Activated CD4-positive, alpha-beta T cell treated with anti-CD3 and anti-CD28 coated beads for 48 hours (primary cell): ENCODE results near the gene TMEM255B.
"Not testable (repeated sequence)": the region's sequence is repeated elsewhere in the genome, so short reads cannot be mapped to it uniquely, and the experiment has no call there.

ENCODE experiments used
- DNase-seq: peaks from one replicate; pipeline ENCODE4 v3.0.0-alpha.2; 2020

Gene TMEM255B

GRCh38 chr13:113820813-113821651, 62.0 kb downstream of the TMEM255B start:
- DNase-seq, result no peak

- no peak for DNase-seq
Observed at GRCh38 chr13:113821847-113822246, 62.8 kb downstream of the TMEM255B start.

- no peak for DNase-seq
Observed at GRCh38 chr13:113822266-113822665, 63.2 kb downstream of the TMEM255B start.

GRCh38 chr13:113822956-113823744, 64.1 kb downstream of the TMEM255B start:
- DNase-seq, result no peak

- DNase-seq, result no peak
Observed at GRCh38 chr13:113823771-113824170, 64.7 kb downstream of the TMEM255B start.

- DNase-seq, result no peak
Observed at GRCh38 chr13:113825841-113826240, 66.8 kb downstream of the TMEM255B start.

GRCh38 chr13:113826446-113826845, 67.4 kb downstream of the TMEM255B start:
- not testable (repeated sequence) for DNase-seq

- DNase-seq, result no peak
Observed at GRCh38 chr13:113827021-113827420, 68.0 kb downstream of the TMEM255B start.

- no peak for DNase-seq
Observed at GRCh38 chr13:113828282-113828825, 69.3 kb downstream of the TMEM255B start.

GRCh38 chr13:113830426-113830950, 71.5 kb downstream of the TMEM255B start:
- DNase-seq, result not testable (repeated sequence)

- DNase-seq, result no peak
Observed at GRCh38 chr13:113831061-113831460, 72.0 kb downstream of the TMEM255B start.

GRCh38 chr13:113832205-113832604, 73.2 kb downstream of the TMEM255B start:
- no peak for DNase-seq

- no peak for DNase-seq
Observed at GRCh38 chr13:113832631-113833030, 73.6 kb downstream of the TMEM255B start.

- no peak for DNase-seq
Observed at GRCh38 chr13:113833111-113833830, 74.2 kb downstream of the TMEM255B start.

GRCh38 chr13:113834006-113834405, 75.0 kb downstream of the TMEM255B start:
- DNase-seq, result not testable (repeated sequence)

GRCh38 chr13:113834496-113835200, 75.6 kb downstream of the TMEM255B start:
- no peak for DNase-seq

- DNase-seq, result no peak
Observed at GRCh38 chr13:113835461-113836270, 76.6 kb downstream of the TMEM255B start.

GRCh38 chr13:113836768-113837559, 77.9 kb downstream of the TMEM255B start:
- DNase-seq, result no peak

- DNase-seq, result no peak
Observed at GRCh38 chr13:113837560-113838355, 78.7 kb downstream of the TMEM255B start.
